NK-92 (cell line): Measurements from ENCODE around the gene KRTAP21-1.
"Not testable (repeated sequence)": the region's sequence is repeated elsewhere in the genome, so short reads cannot be mapped to it uniquely, and the experiment has no call there.

Experiments
- DNase-seq: peaks from one replicate; lab custom pipeline; 2025; ENCODE audit not compliant: unreplicated experiment; lab: John Stamatoyannopoulos, UW

KRTAP21-1 gene

GRCh38 chr21:30755328-30755727, at the start of gene KRTAP21-1:
TSS of gene KRTAP21-1 (minus strand) at chr21:30755428. CDS start at chr21:30755378, 50 bp downstream.
- not testable (repeated sequence) for DNase-seq

DNA sequence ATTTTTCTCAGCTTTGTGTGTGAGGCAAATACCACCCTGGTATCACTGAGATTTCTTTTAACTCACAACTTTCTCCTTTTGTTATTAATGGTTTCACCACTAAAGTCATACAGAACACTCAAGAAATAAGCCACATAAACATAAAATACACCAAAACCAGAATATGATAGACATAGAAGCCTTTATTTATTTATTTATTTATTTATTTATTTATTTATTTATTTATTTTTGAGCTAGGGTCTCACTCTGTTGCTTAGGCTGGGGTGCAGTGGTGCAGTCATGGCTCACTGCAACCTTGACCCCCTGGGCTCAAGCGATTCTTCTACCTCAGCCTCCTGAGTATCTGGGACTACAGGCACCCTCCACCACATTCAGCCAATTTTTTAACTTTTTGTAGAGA, 45.4 kb upstream of the KRTAP21-1 start:
- DNase-seq: no peak

- no peak for DNase-seq
These were observed 38.5 kb upstream of the KRTAP21-1 start for GRCh38 chr21:30793581-30794314.

DNA sequence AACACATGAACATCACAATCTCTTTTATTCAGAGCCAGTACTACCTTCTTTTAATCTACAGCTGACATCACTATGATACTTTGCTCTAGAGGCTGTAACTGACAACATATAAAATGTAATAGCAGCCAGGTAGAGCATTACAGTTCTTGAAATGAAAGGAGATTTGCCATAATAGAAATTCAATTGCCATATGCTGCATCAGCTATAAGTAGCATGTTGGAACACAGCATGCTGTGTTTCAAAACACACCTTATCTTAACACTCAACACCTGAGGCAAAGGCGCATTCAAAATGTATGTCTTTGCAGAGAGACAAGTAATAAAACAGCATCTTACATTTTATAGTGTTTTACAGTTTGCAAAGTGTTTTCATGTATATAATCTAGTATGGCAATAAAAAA, 24.0 kb upstream of the KRTAP21-1 start:
- no peak for DNase-seq

DNA sequence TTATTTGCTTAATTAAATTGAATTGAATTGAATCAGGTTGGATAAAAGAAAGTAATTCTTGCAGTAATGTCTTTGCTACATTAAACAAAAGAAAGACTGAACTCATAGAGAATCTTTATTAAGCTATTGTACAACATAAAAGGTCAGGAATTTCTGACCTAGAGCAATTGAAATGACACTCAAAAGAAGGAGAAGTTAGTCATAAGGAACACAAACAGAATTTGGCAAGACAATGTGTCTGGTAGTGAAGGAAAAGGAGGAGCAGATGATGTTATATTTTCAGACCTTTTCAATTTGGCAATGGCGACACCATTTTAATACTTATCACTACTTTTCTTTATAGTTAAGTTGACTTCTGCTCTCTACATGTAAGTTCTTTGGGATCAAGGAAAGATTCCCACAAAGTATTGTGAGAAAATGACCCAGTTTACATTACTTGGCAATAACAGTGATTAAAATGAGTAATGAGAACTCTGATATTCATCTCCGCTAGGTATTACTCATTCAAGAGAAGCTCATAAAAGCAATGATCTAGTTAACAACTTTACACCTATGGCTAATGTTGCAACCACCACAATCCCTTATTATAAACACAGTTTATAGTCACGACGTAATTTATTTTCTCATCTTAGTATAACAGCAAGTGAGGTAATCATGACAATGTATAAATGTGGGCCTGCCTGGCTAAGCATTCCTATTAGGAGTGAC, 14.7 kb upstream of the KRTAP21-1 start:
- DNase-seq: no peak

DNA sequence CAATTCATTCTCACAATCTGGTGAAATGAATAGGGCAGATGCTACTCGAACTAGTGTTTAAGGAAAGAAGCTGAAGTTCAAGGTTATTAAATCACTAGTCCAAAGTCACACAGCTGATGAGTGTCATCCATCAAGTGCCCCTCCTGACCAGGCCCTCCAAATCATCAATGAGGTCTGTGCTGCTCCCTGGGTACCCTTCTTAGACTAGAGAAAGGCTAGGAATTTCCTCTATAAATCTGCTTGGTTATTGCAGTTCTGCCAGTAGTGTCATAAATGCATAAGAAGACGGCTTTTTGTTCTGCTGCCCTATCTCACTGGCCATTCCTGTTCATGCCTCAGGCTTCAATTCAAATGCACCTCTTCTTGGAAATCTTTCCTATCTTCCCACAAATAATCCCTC, 5.5 kb upstream of the KRTAP21-1 start:
- DNase-seq: no peak

DNA sequence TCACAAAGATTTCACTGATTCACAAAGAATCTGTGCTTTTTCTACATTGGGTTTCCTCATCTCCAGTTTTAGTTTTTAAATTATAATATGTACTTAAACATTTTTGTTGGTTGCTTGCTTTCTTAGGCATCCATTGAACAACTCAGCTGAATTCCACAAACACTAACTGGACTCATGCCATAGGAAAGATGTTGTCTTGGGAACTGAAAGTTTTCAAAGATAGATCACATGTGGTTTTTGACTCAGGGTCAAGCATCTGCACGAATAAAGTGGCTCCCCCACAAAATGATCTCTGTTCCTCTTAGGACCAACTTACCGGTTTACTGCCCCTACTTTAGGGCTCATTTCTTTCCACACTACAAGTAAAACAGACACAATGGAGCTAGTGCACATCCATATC, 3.1 kb upstream of the KRTAP21-1 start:
- DNase-seq: no peak

GRCh38 chr21:30747159-30747558, 8.1 kb downstream of the KRTAP21-1 start, which contains the start of gene KRTAP21-2:
TSS of gene KRTAP21-2 (minus strand) at chr21:30747259. CDS start at chr21:30747202, 57 bp downstream.
- DNase-seq: no peak

GRCh38 chr21:30740462-30740861, 14.8 kb downstream of the KRTAP21-1 start:
- DNase-seq: no peak

DNA sequence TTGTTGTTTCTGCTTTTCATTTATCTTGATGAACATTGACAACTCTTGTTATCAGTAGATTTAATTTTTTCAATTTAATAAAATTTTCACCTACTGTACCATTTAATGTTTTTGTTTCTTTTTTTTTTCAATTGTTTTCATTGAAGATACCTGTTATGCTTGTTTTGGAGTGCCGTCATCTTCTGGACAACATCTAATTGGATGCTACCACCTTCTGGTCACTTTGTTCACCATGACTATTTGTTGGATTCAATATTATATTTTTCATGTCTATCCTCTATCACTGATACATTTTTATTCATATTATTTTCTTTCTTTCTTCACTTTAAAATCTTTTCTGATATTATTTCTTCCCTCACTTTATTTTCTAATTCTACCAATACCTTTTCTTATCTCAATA, 22.2 kb downstream of the KRTAP21-1 start:
- DNase-seq: no peak

- DNase-seq: no peak
These were observed 28.5 kb downstream of the KRTAP21-1 start for GRCh38 chr21:30726726-30727125.

- no peak for DNase-seq
These were observed 35.8 kb downstream of the KRTAP21-1 start for GRCh38 chr21:30719401-30719800.

- DNase-seq: no peak
These were observed 36.9 kb downstream of the KRTAP21-1 start, which contains the start of gene KRTAP21-3 for GRCh38 chr21:30718239-30718909. TSS of gene KRTAP21-3 (minus strand) at chr21:30718777. CDS start at chr21:30718759, 18 bp downstream.

GRCh38 chr21:30717105-30717504, 38.1 kb downstream of the KRTAP21-1 start:
- no peak for DNase-seq

DNA sequence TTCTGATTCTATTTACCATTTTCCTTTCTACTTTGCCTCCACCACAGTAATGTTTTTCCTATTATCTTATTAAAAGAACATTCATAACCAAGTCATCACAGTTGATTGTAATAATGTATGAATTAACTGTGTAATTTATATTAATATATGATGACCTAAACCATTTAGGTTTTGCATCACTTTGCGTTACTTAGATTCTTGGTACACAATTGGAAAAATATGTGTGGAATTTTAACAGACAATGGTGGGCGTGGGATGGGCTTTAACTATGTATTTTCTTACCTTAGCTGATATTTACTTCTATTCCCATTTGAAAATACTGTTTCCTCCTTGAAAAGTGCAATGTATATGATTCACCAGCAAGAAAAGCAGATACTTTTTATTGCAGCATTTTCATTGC, 40.3 kb downstream of the KRTAP21-1 start:
- no peak for DNase-seq

DNA sequence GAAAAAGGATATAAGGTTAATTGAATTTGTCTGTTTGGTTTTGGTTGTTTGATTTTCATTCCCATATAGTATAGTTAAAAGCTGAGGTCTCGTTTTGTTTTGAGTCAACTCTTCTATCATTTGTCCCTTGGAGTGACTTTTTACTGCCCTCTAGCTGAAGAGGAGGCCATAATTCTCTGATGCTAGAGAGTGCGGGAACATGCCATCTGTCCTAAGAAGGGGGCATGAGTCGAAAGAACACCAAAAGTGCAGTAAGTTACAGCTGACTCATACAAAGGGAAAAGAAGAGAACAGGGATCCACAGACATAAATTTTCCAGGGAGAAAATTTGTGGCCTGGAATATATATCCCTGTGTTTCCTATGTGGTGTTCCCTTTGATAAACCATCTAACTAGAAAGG, 40.8 kb downstream of the KRTAP21-1 start:
- no peak for DNase-seq

- DNase-seq: no peak
These were observed 41.5 kb downstream of the KRTAP21-1 start for GRCh38 chr21:30713766-30714165.

DNA sequence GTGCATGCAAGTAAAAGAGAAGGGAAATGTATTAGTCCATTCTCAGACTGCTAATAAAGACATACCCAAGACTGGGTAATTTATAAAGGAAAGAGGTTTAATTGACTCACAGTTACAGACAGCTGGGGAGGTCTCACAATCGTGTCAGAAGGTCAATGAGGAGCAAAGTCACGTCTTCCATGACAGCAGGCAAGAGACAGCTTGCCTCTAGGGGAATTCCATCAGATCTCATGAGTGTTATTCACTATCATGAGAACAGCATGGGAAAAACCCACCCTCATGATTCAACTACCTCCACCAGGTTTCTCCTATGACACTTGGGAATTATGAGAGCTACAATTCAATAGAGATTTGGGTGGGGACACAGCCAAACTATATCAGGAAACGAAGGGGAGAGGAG, 44.7 kb downstream of the KRTAP21-1 start:
- no peak for DNase-seq

DNA sequence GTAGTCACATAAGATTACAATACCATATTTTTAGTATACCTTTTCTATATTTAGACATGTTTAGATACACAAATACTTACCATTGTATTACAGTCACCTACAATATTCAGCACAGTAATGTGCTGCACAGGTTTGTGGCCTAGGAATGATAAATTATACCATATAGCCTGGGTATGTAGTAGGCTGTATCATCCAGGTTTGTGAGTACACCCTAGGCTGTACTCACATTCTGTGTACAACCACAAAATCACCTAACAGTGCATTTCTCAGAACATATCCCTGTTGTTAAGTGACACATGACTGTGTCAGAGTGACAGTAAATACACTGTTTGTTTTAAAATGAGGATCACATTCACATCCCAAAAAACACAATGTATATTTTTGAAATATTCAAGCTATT, 47.8 kb downstream of the KRTAP21-1 start:
- DNase-seq: no peak
